GM12878 (cell line): Measurements from ENCODE around the gene TMTC1. TPM values are rescaled to one million over a fixed set of nuclear protein-coding genes. Genes with fewer than 3 reads are reported as not detected.

Experiments
- BRCA1 ChIP-seq: IDR thresholded peaks from 2 replicates; pipeline ENCODE4 v1.6.1; 2011; ENCODE audit warnings: low read depth, low read length, improper control_type of control experiment
- CTCF ChIP-seq, 3 experiments: IDR thresholded peaks in 2 of 3; conservative IDR thresholded peaks in 1 of 3; 2 replicates each; pipeline ENCODE4 v1.5.1; 2011; ENCODE audit warnings: low read depth in 3 of 3, low read length in 3 of 3, mild to moderate bottlenecking in 3 of 3, control low read depth in 2 of 3, moderate library complexity in 2 of 3, inconsistent platforms in 1 of 3, mixed read lengths in 1 of 3; ENCODE audit not compliant: control insufficient read depth in 2 of 3, insufficient read depth in 1 of 3; ENCODE audit errors: extremely low read depth in 1 of 3
- FOS ChIP-seq: IDR thresholded peaks from 3 replicates; pipeline ENCODE4 v1.6.1; 2011; ENCODE audit warnings: borderline replicate concordance; ENCODE audit not compliant: insufficient read length; ENCODE audit errors: extremely low read depth
- GABPA ChIP-seq: IDR thresholded peaks from 2 replicates; pipeline ENCODE4 v1.6.1; 2014; ENCODE audit warnings: antibody characterized with exemption, low read depth, mild to moderate bottlenecking, inconsistent platforms
- GATAD2B ChIP-seq: fragments of 450-650 bp; conservative IDR thresholded peaks from 2 replicates; pipeline ENCODE4 v1.6.1; 2017; ENCODE audit warnings: low read depth, mild to moderate bottlenecking, moderate library complexity
- HDAC6 ChIP-seq: fragments of 200-600 bp; sonication (generic); IDR thresholded peaks from one replicate; pipeline ENCODE4 v1.8.0; 2017; ENCODE audit warnings: antibody characterized with exemption; ENCODE audit not compliant: unreplicated experiment
- MAX ChIP-seq: IDR thresholded peaks from 2 replicates; pipeline ENCODE4 v1.6.1; 2012; ENCODE audit warnings: low read depth, low read length, improper control_type of control experiment
- NFYB ChIP-seq: IDR thresholded peaks from 2 replicates; pipeline ENCODE4 v1.6.1; 2011; ENCODE audit warnings: low read depth, mild to moderate bottlenecking, low read length, improper control_type of control experiment, moderate library complexity; ENCODE audit not compliant: insufficient read depth
- NKRF ChIP-seq: fragments of 450-650 bp; conservative IDR thresholded peaks from 2 replicates; pipeline ENCODE4 v1.6.1; 2017; ENCODE audit warnings: mild to moderate bottlenecking, moderate library complexity
- NR2C1 ChIP-seq: fragments of 450-650 bp; IDR thresholded peaks from 2 replicates; pipeline ENCODE4 v1.6.1; 2017; ENCODE audit warnings: antibody characterized with exemption, mild to moderate bottlenecking, moderate library complexity
- PAX8 ChIP-seq: fragments of 450-650 bp; IDR thresholded peaks from 2 replicates; pipeline ENCODE4 v1.6.1; 2017; ENCODE audit warnings: mild to moderate bottlenecking, moderate library complexity
- POLR2AphosphoS5 ChIP-seq: IDR thresholded peaks from 2 replicates; pipeline ENCODE4 v1.6.1; 2011; ENCODE audit warnings: mild to moderate bottlenecking, low read length, inconsistent platforms
- RBBP5 ChIP-seq: fragments of 200-600 bp; sonication (generic); conservative IDR thresholded peaks from 2 replicates; pipeline ENCODE4 v1.6.1; 2016
- REST ChIP-seq: IDR thresholded peaks from 2 replicates; pipeline ENCODE4 v1.6.1; 2012; ENCODE audit warnings: mild to moderate bottlenecking, low read depth, low read length
- RFX5 ChIP-seq: IDR thresholded peaks from 2 replicates; pipeline ENCODE4 v1.6.1; 2011; ENCODE audit warnings: low read depth, low read length, improper control_type of control experiment
- STAT1 ChIP-seq: fragments of 450-650 bp; conservative IDR thresholded peaks from 2 replicates; pipeline ENCODE4 v1.6.1; 2014; ENCODE audit warnings: antibody characterized with exemption, mild to moderate bottlenecking
- ZNF592 ChIP-seq: fragments of 450-650 bp; IDR thresholded peaks from 2 replicates; pipeline ENCODE4 v1.6.1; 2017; ENCODE audit warnings: mild to moderate bottlenecking, moderate library complexity
- polyA plus RNA-seq, 11 experiments: library from polyadenylated mRNA; depleted of rRNA in 4 of 11; unstranded in 6 of 11; stranded (reverse) in 5 of 11; fragments of >200 nt; fragmentation: Nextera tagmentation in 4 of 11; fragmentation: Illumina TruSeq in 1 of 11; extraction: Ambion mirVana in 4 of 11; extraction: Trizol in 1 of 11; gene quantifications; 1 replicate in 1 of 11; 2 replicates in 10 of 11; pipeline versions ENCODE4 v1.2.1 to v1.2.3, GENCODE V29; 2011 to 2016; ENCODE audit warnings: inconsistent platforms in 2 of 11, missing spikeins in 2 of 11, low read depth in 1 of 11
- total RNA-seq, 4 experiments: library from RNA; depleted of rRNA in 3 of 4; stranded (reverse); fragments of >200 nt in 3 of 4; fragmentation: Illumina TruSeq in 1 of 4; extraction: Trizol in 1 of 4; gene quantifications; 2 replicates each; pipeline versions ENCODE4 v1.2.1 to v1.2.3, GENCODE V29; 2013 to 2021

The TMTC1 gene
- total and polyA plus RNA-seq, 10 of the 15 experiments (the other 5 are each of a cell fraction or from before 2014, with no cell fraction given), result 0.10 to 20.9 (median 0.57) TPM

- TF ChIP-seq REST, result no peak
- no peak for TF ChIP-seq FOS
- no peak for TF ChIP-seq ZNF592
- TF ChIP-seq NKRF, result no peak
- TF ChIP-seq MAX, result no peak
- no peak for TF ChIP-seq BRCA1
- no peak for TF ChIP-seq CTCF (IDR thresholded peaks at IDR 0.05 in 2 of 3, conservative IDR thresholded peaks at IDR 0.05 in 1 of 3; ENCODE audit: control insufficient read depth in 2 of 3, extremely low read depth in 1 of 3, insufficient read depth in 1 of 3, low read depth in 3 of 3, low read length in 3 of 3)
- no peak for TF ChIP-seq HDAC6
- peak; percentile 66; the same call in 1 of the 2 replicates for TF ChIP-seq GATAD2B
- no peak for TF ChIP-seq RBBP5
- TF ChIP-seq GABPA, result no peak
- TF ChIP-seq STAT1, result no peak
- TF ChIP-seq RFX5, result no peak
- TF ChIP-seq NR2C1, result no peak
- TF ChIP-seq POLR2AphosphoS5, result no peak
- no peak for TF ChIP-seq PAX8
- TF ChIP-seq NFYB, result no peak
Measured at GRCh38 chr12:29692237-29692636, 91.5 kb downstream of the TMTC1 start (continued).
